ENCODE results near the gene COL9A3.

Gene COL9A3

GRCh38 chr20:62799459-62799858 is 17.4 kb upstream of the COL9A3 start:
- Histone ChIP-seq H3K4me3 (ENCODE audit: low read length, poor library complexity, severe bottlenecking) (no peak overlapping the region), H3K36me3 (ENCODE audit: insufficient read depth, low read length) (peaks cover 26% of the 10 kb centered on the region; the same call in 1 of the 2 replicates), H2AFZ (ENCODE audit: low read length) (no peak overlapping the region), H3K9ac (ENCODE audit: low read depth, low read length, poor library complexity, severe bottlenecking) (no peak overlapping the region), H3F3A (ENCODE audit: low read depth) (peaks cover 9% of the 10 kb centered on the region; the same call in 1 of the 2 replicates), H3K9me3 (ENCODE audit: insufficient read depth, low read depth, low read length) (no peaks in the 10 kb centered on the region), H4K20me1 (ENCODE audit: insufficient read depth, low read length, poor library complexity, severe bottlenecking) (peaks cover 11% of the 10 kb centered on the region), H3K9me2 (replicated peaks; ENCODE audit: low read depth, low read length) (no peaks in the 10 kb centered on the region), H3K4me1 (ENCODE audit: insufficient read depth, low read length, poor library complexity, severe bottlenecking) (peaks cover 30% of the 10 kb centered on the region), H3K27me3 (ENCODE audit: insufficient read depth, low read length, poor library complexity, severe bottlenecking) (no peaks in the 10 kb centered on the region), H3K79me2 (ENCODE audit: insufficient read depth, low read length) (peaks cover 25% of the 10 kb centered on the region), H3K4me2 (ENCODE audit: low read depth, low read length, poor library complexity, severe bottlenecking) (no peak overlapping the region)
- TF ChIP-seq CTCF (conservative IDR thresholded peaks at IDR 0.05; ENCODE audit: low read length) (no peak), EZH2phosphoT487 (IDR thresholded peaks at IDR 0.05; ENCODE audit: borderline replicate concordance) (no peak)

- H2AFZ ChIP-seq (ENCODE audit: low read length): no peak overlapping the region
- TF ChIP-seq EZH2phosphoT487 (IDR thresholded peaks at IDR 0.05; ENCODE audit: borderline replicate concordance): no peak
- no peak for TF ChIP-seq CTCF (conservative IDR thresholded peaks at IDR 0.05; ENCODE audit: low read length)
- H3K4me3 ChIP-seq (ENCODE audit: low read length, poor library complexity, severe bottlenecking): no peak overlapping the region
- H3K27me3 ChIP-seq (ENCODE audit: insufficient read depth, low read length, poor library complexity, severe bottlenecking): no peaks in the 10 kb centered on the region
- no peak overlapping the region for H3K4me2 ChIP-seq (ENCODE audit: low read depth, low read length, poor library complexity, severe bottlenecking)
- H3K79me2 ChIP-seq (ENCODE audit: insufficient read depth, low read length): peaks cover 27% of the 10 kb centered on the region
- H3K4me1 ChIP-seq (ENCODE audit: insufficient read depth, low read length, poor library complexity, severe bottlenecking): peaks cover 30% of the 10 kb centered on the region
- H3K9ac ChIP-seq (ENCODE audit: low read depth, low read length, poor library complexity, severe bottlenecking): no peak overlapping the region
- peaks cover 11% of the 10 kb centered on the region for H4K20me1 ChIP-seq (ENCODE audit: insufficient read depth, low read length, poor library complexity, severe bottlenecking)
- peaks cover 9% of the 10 kb centered on the region; the same call in 1 of the 2 replicates for H3F3A ChIP-seq (ENCODE audit: low read depth)
- H3K9me3 ChIP-seq (ENCODE audit: insufficient read depth, low read depth, low read length): no peaks in the 10 kb centered on the region
- peaks cover 26% of the 10 kb centered on the region; the same call in 1 of the 2 replicates for H3K36me3 ChIP-seq (ENCODE audit: insufficient read depth, low read length)
- H3K9me2 ChIP-seq (replicated peaks; ENCODE audit: low read depth, low read length): no peaks in the 10 kb centered on the region
Observed at GRCh38 chr20:62799873-62800272, 17.0 kb upstream of the COL9A3 start.

GRCh38 chr20:62800314-62801259 is 16.3 kb upstream of the COL9A3 start:
- Histone ChIP-seq H3F3A (ENCODE audit: low read depth) (peaks cover 9% of the 10 kb centered on the region; the same call in 1 of the 2 replicates), H3K9me3 (ENCODE audit: insufficient read depth, low read depth, low read length) (no peaks in the 10 kb centered on the region), H3K9me2 (replicated peaks; ENCODE audit: low read depth, low read length) (no peaks in the 10 kb centered on the region), H3K4me3 (ENCODE audit: low read length, poor library complexity, severe bottlenecking) (no peak overlapping the region), H3K4me1 (ENCODE audit: insufficient read depth, low read length, poor library complexity, severe bottlenecking) (peaks cover 30% of the 10 kb centered on the region), H3K4me2 (ENCODE audit: low read depth, low read length, poor library complexity, severe bottlenecking) (no peak overlapping the region), H2AFZ (ENCODE audit: low read length) (no peak overlapping the region), H3K79me2 (ENCODE audit: insufficient read depth, low read length) (peaks cover 34% of the 10 kb centered on the region), H3K9ac (ENCODE audit: low read depth, low read length, poor library complexity, severe bottlenecking) (no peak overlapping the region), H3K27me3 (ENCODE audit: insufficient read depth, low read length, poor library complexity, severe bottlenecking) (no peaks in the 10 kb centered on the region), H4K20me1 (ENCODE audit: insufficient read depth, low read length, poor library complexity, severe bottlenecking) (peaks cover 15% of the 10 kb centered on the region), H3K36me3 (ENCODE audit: insufficient read depth, low read length) (peaks cover 26% of the 10 kb centered on the region; the same call in 1 of the 2 replicates)
- TF ChIP-seq CTCF (conservative IDR thresholded peaks at IDR 0.05; ENCODE audit: low read length) (no peak), EZH2phosphoT487 (IDR thresholded peaks at IDR 0.05; ENCODE audit: borderline replicate concordance) (no peak)

All from Loucy (cell line).